Inflammatory macrophage treated with lipopolysaccharide for 1 hour (primary cell): ENCODE measurements around the gene INSRR.

Source experiments
- DNase-seq, 2 donors: peaks; one replicate each; pipeline ENCODE4 v3.0.0-alpha.2; 2020 to 2022

Gene INSRR

DNA sequence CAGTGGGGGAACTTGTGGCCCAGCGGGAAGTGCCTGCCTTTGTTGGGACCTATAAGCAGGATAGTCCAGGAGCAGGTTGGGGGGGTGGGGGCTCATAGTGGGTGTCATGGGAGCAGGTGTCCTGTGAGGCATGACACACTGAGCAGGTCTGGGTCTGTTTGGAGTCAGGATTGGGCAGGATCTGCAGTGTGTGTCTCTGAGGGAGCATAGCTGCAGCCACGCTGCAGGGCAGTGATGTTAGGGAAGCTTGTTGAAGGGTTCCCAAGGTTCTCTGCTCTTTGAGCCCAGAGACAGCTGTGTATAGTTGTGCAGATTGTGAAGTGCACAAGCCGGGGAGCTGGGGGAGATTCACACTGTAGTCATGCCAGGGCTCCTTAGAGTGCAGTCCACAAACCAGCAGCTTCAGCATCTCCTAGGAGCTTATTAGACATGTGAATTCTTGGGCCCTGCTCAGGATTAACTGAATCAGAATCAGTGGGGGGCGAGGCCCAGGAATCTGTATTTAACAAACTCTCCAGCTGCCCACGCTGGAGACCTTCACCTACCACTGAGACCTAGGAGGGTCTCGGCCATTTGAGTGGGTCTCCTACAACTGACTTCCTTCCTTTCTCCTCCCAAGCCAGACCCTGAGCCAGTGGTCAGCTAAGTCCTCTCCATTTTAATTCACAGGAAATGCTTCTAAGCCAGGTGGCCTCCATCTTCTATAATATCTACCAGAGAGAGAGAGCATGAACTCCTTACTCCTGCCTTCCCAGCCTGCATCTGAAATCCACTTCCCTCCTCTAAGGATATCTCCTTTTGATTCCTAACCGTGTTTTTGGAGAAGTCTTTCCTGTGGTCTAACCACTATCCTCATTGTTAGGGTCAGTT is 11.1 kb downstream of the INSRR start:
- no peak for DNase-seq

DNA sequence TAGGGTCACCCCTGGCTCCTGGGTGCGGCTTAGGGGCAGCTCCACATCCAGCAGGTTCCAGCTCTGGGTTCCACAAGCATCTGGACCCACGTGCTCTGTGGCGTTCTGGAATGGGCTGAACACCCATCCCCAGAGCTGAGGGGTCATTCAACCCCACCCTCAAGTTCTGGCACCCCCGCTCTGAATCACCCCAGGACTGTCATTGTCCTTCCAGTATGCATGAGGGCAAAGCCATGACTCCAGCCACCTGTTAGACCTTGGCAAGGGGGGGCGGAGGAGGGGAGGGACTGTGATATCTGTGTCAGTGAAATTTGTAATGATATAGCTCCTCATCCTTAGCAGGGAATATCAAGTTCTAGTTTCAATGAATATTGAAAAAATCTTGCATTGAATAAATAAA is 12.3 kb downstream of the INSRR start:
- DNase-seq = no peak

DNA sequence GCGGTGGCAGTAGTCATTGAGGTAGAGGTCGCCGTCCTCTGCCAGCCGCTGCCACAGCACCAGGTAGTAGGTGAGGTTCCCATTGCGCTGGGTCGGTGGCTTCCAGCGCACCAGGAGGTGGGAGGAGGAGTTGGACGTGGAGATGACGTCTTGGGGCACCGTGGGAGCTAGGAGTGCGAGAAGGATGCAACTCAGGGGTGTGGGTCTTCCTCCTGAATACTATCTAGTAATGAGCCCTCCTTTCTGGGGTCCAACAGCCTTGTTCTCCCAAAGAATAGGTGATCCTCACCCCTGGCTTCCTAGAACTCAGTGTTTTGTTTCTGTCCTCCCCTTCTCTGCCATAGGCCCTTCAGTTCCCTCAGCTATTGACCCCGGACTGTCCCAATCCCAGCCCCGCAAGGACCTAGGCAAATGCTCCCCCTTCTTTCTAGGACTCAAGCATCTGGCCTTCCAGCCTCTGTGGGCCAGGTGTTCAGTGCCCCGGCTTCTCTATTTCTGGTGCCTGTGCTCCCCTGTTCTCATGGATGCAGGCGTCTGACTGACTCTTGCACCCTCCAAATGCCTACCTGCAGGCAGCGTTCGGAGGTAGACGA is 12.9 kb downstream of the INSRR start:
- DNase-seq = no peak

DNA sequence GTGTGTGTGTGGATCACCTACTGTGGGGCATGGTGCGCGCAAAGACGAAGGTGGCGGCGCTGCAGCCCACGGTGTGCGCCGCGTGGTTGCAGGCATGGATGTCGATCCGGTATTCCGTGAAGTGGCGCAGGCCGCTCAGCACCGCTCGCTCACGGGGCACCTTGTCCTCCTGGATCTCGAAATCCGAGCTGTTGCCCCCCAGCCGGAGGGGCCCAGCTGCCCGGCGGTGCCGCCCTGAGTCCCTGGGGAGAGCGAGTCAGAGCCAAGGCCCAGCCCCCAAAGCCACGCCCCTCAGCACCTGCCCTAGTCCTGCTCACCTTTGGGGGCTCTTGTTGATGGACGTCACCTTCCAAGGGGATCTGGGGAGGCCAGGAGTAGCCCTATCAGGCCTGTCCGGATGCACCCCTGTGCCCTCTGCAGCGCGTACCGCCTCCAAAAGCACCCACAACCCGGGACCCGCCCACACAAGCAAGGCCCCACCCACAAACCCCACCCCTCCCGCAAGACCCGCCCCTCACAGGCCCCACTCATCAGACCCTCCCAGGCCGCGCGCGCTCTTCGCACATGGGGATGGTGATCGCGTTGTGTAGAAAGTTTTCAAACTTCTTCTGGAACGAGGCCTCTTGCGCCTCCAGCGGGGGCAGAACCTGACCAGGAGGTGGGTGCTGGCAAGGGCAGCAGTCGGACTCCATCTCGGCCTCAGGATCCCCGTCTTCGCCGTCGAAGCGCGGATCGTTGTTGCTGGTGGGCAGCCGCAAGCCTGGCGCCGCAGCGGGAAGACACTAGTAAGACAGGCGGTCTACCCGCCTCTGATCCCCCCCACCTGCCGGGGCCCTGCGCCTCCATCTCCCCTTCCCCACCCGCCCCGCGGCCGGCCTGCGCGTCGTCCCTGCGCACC is 13.6 kb downstream of the INSRR start:
- no peak for DNase-seq

DNA sequence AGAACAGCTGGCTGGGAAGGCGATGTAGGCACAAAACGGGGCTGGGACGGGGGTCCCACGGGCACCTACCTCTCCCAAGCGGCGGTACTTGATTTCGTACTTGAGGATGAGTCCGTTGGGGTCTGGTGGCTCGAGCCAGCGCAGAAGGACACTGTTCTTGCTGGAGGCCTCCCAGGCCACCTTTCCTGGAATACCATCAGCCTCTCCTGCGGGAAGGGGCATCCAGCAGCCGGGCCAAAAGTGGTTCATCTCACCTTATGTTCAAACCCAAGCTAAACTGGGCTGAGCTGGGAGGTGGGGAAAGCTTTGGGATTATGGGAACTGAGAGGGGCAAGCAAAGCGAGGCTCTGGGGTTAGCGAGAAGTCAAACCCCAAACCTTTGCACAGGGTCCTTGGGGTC is 14.3 kb downstream of the INSRR start:
- no peak for DNase-seq

DNA sequence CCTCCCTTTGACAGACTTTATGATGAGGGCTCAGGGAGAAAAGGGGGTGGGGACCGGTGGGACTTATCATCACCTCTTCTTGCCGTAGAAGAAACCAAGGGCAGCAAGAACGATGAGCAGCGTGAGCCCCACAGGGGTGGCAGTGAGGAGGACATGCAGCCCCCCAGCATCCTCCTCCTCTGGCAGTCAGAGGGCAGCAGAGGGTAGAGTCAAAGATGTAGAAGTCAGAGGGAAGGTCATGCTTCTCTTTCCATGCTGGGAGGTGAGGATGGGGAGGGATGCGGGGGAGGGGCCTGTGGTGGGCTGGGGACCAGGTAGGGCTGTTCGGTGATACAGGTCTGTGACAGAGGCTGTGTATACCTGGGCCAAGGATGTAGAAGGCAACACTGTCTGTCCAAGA is 14.8 kb downstream of the INSRR start:
- DNase-seq = no peak

DNA sequence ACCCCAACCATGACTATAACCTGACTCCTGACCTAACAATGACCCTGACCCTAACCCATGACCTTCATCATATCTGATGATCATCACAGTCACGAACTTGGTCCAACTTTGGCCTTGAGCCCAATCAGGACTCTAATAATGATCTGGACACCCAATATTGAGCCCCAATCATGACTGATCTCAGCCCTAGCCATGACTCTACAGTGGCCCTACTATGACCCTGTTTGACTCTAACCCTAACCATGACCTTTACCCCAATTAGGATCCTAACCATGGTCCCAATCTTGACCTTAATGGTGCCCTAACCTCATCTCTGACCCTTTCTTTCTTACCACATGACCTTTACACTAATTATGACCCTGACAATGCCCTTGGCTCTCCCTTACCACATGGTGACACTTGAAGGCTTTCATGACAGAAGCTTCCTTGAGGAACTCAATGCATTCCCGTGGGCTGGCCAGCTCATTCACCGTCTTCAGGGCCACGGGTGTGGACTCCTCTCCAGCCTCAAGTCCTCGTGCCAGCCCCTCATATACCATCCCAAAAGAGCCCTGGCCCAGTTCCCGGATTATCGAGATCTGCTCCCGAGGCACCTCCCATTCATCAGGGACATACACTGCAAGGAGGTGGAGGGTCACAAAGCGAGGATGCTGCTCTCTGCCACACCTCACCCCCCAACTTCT is 16.2 kb downstream of the INSRR start:
- DNase-seq = no peak

DNA sequence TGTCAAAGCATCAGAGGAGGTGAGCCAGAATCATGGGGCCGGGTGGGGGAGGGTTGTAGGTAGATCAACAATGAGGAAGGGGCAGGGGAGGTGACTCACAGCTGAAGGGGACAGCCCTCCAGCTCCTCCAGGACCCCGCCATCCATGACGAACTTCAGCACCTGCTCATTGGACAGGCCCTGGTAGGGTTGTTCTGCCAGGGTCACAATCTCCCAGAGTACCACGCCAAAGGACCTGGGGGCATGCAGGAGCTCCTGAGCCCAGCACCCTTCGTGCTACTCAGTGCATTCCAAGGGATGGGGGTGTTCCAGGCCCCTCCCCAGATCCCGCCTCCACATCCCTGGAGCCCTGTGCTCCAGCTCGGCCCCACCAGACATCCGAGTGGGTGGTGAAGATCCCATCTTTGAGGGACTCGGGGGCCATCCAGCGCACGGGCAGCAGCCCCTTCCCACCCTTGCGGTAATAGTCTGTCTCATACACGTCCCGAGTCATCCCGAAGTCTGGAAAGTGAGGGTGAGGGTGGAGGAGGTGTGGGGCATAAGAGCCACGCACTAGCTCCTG is 17.5 kb downstream of the INSRR start:
- DNase-seq = no peak

DNA sequence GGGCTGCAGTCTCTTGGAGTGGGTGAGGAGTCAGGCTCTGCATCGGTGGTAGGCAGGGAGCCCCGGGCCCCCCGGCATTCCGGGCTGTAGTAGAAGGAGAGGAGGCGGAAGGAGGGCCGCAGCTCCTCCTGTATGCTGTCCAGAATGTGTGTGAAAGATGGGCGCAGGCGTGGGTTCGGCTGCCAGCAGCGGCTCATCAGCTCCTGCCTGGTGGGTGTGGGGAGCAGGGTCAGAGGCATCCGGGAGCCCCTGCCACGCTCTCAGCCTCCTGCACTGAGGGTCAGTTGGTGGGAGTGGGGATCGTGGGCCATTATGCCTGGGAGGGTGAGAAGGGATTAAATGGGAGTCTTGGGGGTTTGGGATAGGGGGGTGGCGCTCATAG is 18.0 kb downstream of the INSRR start:
- DNase-seq = no peak

DNA sequence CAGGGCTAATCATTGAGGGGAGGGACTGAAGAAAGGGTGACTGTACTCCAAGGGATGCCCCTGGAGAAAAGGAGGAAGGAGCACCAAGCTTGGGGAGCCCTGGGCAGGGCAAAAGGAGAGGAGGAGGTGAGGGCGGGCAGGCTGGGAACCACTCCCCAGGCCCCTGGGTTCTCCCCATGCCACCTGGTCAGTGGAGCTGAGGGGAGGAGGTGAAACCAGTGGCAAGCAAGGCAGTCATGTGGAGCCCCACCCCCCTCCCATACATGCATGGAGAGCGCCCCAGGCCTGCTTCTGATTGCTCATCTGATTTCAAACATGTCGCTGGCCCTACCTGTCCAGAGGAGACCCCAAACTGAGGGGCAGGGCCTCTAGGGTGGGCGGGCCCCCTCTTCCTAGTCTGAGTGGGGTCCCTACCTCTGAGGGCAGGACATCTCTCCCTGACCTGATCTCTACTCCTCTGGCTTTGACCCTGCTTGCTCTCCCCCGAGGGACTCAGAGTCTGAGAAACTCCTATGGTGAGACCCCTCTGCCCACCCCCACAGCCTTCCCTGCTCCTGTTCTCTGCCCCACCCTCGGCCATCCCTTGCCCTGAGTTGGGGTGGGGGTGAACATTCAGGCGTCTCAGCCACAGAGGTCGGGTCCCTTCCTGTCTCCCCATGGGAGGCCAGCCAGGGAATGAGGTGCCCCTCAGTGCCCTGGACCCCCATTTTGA is 18.6 kb downstream of the INSRR start:
- DNase-seq = no peak

DNA sequence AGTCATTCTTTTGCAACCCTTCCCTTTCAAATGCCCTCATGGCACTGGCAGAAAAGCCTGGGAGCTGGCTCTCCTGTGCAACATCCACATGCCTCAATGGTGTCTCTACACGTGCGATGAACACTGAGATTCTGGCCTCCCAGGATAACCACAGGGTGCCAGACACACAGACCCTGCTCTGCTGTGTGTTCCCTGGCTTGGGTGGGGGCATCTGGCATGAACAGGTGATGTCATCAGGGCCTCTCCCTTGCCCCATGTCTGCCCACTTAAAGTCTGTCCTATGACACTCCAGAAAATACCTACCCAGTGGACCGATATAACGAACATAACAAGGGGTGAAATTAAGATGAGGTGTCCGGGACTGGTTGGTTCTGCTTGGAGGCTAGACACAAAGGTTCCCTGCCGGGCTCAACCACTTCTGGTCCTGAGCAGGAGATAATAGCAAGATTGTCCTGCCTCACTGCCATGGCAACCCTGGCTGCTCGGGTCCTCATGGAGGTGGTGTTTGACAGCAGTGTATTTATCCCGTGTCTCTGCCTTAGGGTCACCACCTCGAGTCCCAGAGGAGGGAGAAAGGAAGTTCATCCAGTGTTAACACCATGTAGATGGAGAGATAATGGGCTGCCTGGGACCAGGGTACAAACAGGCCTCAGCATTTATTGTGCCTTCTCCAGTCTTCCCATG is 19.3 kb downstream of the INSRR start:
- no peak for DNase-seq

DNA sequence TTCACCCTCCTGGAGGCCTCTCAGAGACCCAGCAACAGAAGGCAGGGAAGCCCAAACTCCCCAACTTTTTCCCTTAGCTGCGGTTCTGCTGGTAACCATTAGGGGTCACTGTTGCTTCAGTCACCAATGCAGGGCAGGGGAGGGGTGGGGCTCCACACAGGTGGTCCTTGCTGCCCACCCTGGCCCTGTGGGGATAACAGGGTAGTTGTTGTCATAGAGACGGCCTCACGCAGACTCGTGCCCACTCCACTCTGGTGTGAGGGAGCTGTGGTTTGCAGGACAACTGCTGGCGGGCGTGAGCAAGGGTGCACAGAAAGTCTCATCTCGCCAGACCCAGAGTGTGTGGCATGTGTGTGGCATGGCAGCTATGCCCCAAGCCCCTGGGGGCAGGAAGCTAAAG is 19.9 kb downstream of the INSRR start:
- peak in 1 of 2 donors; percentile 65 for DNase-seq

DNA sequence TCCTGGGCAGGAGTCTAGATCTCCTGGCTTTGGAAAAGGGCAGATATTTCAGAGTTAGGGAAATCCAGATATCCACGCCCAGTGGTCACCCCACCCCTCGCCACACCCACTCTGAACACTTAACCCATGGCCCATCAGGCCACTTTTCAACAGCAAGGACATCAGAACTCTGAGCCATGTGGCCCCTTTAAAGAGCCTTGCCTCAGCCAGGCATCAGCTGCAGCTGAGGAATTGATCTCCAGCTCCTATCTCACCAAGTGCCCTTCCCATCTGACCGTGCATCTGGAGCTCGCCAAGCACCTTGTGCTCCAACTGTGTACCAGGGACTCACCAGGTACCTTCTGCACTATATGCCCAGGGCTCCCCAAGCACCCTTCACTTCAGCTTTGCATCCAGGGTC is 22.0 kb downstream of the INSRR start:
- DNase-seq = no peak

DNA sequence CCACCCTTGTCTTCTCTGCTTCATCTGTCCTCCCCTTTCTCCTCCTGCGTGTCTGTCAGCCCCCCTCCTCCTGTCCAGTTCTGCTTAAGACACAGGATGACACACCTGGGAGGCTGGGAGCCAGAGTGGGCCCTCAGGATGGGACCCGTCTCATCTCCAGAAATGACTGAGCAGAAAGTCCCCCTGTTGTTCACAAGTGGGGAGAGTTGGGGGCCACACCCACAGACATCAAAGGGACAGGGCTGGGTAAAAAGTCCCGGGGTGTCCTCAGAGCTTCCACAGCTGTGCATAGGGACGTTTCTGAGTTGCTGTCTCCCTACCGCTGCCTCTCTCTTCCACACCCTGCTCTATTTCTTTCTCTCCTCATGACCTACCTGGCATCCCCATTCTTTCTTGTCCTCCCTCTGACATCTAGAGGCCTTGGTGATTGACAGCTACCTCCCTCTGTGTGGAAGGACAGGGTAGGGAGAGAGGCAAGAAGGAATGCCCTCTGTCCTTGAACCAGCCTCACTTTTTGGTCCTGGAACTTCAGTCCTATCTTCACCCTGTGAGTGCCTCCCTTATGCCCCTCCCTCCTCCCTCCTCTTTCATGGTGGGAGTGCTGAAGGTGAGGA is 22.8 kb downstream of the INSRR start:
- DNase-seq = no peak

DNA sequence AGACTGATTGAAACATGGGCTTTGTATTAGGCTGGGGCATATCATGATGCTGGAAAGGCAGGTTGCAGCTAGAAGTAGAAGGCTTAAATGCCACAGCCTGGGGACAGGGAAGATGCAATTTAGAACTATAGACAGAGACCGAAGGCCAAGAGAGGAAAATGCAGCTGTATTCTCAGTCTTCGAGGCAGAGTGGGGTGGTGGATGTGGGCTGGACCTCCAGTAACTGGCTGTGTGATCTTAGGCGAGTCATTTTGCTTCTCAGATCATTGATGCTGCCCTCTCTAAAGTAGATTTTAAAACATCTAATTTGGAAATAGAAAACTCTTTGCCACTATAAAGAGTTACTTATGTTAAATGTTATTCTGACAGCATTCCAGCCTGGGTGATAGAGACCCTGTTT is 24.6 kb downstream of the INSRR start:
- no peak for DNase-seq

DNA sequence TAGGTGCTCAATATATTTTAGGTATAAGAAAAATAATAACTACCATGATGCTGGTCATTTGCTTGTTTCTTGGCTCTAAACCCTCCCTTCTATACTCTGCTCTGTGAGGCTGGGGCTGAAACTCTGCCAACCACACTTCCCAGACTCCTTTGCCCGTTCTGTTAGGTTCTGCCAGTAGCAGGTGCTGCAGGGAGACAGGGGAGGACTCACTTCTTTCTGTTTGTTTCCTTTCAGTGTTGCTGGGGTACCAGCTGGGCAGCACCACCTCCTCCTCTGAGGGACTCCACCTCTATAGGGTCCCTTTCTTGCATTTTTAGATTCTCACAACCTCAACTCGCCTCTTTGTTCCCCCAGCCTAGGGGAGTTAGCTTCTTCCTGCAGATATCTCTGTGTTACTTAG is 25.3 kb downstream of the INSRR start:
- no peak for DNase-seq

DNA sequence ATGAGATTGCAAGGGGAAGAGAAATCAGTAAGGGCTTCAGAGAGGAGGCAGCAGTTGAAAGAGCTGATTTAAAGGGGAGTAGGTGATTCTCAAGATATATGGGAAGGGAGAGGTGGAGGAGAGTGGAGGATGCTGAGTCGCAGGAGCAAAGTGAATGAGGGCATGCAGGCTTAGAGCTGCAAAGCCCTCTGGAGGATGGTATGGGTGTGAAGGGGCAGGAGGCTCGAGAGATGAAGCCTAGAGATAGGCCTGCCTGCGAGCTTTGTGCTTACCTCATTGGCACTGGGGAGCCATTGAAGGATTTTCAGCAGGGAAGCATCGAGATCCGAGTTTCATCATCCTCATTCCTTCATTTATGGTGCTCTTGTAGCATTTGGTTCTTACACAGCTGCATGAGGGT is 26.5 kb downstream of the INSRR start:
- no peak for DNase-seq

DNA sequence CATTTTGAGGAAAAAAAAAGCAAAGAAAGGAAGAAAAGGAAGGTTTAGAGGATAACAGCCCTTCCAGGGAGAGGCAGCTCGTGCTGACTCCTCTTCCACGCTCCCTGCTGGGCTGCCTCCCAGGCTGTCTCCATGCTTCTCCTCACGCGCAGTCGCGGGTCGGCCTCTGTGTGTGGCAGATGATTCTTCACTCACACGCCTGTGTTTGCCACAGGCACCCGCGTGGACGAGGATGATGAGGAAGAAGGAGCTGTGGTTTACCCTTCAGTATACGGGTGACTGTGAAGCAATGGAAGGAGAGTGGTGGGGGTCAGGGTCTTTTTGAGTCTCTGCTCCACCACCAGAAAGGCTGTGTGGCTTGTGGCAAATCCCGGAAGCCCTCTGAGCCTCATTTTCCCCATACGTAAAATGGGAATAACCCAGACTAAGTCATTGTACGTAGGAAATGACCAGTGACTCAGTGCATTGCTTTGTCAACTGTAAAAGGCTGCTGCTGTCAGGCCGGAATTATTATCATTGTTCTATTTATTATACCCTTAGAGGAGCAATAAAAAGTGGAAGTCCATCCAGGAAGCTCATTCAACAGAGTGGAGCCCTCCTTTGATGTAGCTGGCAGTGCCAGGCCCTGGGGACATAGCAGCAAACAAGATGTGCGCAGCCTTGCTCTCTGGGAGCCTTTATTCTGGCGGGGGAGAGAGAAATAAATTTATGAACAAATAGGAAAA is 30.4 kb downstream of the INSRR start:
- no peak for DNase-seq

DNA sequence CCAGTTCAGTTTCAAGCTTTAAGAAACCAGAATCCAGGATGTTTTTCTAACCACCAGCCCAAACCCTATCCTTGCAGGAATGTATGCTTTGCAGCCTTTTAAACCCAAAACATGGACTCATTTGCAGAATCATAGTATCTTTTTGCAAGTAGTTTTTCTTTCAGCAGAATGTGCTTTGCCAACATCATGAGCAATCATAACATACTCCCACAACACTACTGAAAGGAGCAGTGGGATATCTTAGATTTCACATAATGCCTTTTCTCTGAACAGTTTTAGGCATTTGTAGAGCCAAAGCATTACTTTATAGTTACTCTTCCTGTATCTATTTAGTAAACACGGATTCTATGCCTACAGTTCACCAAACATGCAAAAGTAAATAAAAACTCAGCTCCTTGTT is 32.3 kb downstream of the INSRR start:
- DNase-seq = no peak

DNA sequence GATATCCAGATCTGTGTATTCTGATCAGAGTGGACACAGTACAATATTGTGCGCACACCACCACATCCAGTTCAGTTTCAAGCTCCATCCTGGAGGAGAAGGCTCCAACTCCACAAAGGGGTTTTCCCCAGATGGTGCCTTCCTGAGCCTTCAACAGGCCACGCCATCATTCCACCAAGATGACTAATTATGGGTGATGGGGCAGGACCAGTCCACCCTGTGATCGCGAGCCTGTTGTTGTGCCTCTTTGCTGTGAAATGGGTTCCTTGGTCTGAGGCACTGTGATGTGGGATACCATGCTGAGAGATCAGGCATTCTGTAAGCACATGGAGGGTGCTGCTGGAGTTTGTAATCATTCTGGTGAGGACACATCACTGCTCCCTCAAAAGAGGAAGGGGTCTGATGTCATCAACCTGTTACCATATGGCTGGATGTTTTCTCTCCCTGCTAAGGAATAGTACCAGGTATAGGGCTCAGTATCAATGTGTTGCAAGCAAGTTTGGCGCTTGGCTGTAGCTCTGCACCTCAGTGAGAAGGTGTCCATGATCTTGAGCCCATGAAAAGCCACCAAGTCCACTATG is 35.6 kb downstream of the INSRR start:
- no peak for DNase-seq
